Myocyte (in vitro differentiated cells): ENCODE results near the gene PPP4R2. TPM values are rescaled to one million over a fixed set of nuclear protein-coding genes. Genes with fewer than 3 reads are reported as not detected.

Experiments used
- DNase-seq: peaks from one replicate; pipeline ENCODE4 v3.0.0-alpha.2; 2012; ENCODE audit warnings: low read depth
- polyA plus RNA-seq: library from polyadenylated mRNA; unstranded; fragments of >200 nt; gene quantifications from one replicate; pipeline ENCODE4 v1.2.1, GENCODE V29; 2012; ENCODE audit warnings: missing spikeins
- total RNA-seq: library from RNA; depleted of rRNA; stranded (reverse); fragments of >200 nt; gene quantifications from 2 replicates; pipeline ENCODE4 v1.2.3, GENCODE V29; 2014

The PPP4R2 gene
- total RNA-seq: 95.2 and 124 TPM in 2 replicates
- 38.3 TPM for polyA plus RNA-seq

GRCh38 chr3:72996473-72997333 is at the start of gene PPP4R2:
Gene PPP4R2 (plus strand): TSS chr3:72996811. CDS start chr3:72997038, 227 bp downstream.
- DNase-seq: peak; percentile 91

- no peak for DNase-seq
Observed at GRCh38 chr3:72947715-72948490, 48.7 kb upstream of the PPP4R2 start.

- DNase-seq: no peak
Observed at GRCh38 chr3:72949016-72949415, 47.6 kb upstream of the PPP4R2 start.

GRCh38 chr3:72950372-72950771 is 46.2 kb upstream of the PPP4R2 start:
- DNase-seq: no peak

- no peak for DNase-seq
Observed at GRCh38 chr3:72950801-72951200, 45.8 kb upstream of the PPP4R2 start.

GRCh38 chr3:72951259-72951722 is 45.3 kb upstream of the PPP4R2 start:
- no peak for DNase-seq

GRCh38 chr3:72953325-72953956 is 43.2 kb upstream of the PPP4R2 start:
- DNase-seq: no peak

- no peak for DNase-seq
Observed at GRCh38 chr3:72957297-72957696, 39.3 kb upstream of the PPP4R2 start.

- DNase-seq: no peak
Observed at GRCh38 chr3:72959336-72959735, 37.3 kb upstream of the PPP4R2 start.

GRCh38 chr3:72960812-72961518 is 35.6 kb upstream of the PPP4R2 start:
- peak; percentile 64 for DNase-seq

GRCh38 chr3:72961752-72962151 is 34.9 kb upstream of the PPP4R2 start:
- DNase-seq: no peak

GRCh38 chr3:72962317-72962716 is 34.3 kb upstream of the PPP4R2 start:
- no peak for DNase-seq

- no peak for DNase-seq
Observed at GRCh38 chr3:72964633-72965032, 32.0 kb upstream of the PPP4R2 start.

GRCh38 chr3:72968266-72968664 is 28.3 kb upstream of the PPP4R2 start:
- DNase-seq: no peak

- DNase-seq: no peak
Observed at GRCh38 chr3:72969766-72970165, 26.8 kb upstream of the PPP4R2 start.

- DNase-seq: no peak
Observed at GRCh38 chr3:72970942-72971341, 25.7 kb upstream of the PPP4R2 start.

- DNase-seq: no peak
Observed at GRCh38 chr3:72972706-72973030, 23.9 kb upstream of the PPP4R2 start.

- DNase-seq: no peak
Observed at GRCh38 chr3:72973031-72973723, 23.4 kb upstream of the PPP4R2 start.

- no peak for DNase-seq
Observed at GRCh38 chr3:72973786-72974185, 22.8 kb upstream of the PPP4R2 start.

- no peak for DNase-seq
Observed at GRCh38 chr3:72974956-72975355, 21.7 kb upstream of the PPP4R2 start.
